Body of pancreas (tissue), 4 donors: ENCODE measurements around the gene CKM. TPM values are rescaled to one million over a fixed set of nuclear protein-coding genes. Genes with fewer than 3 reads are reported as not detected.
"Not testable (repeated sequence)": the region's sequence is repeated elsewhere in the genome, so short reads cannot be mapped to it uniquely, and the experiment has no call there.

Experiments
- ATAC-seq: fragments of 150-250 bp; one replicate; pipeline ENCODE4 v1.9.1; 2016
- DNase-seq, 4 donors: peaks; one replicate each; pipeline ENCODE4 v3.0.0-alpha.2; 2019
- H3K27ac ChIP-seq, 4 donors: fragments of 200-600 bp; sonication (generic); 1 replicate in 3 of 4; 2 replicates in 1 of 4; pipeline versions ENCODE4 v1.5.1 to v1.6.1; 2016 to 2019; ENCODE audit warnings: mild to moderate bottlenecking in 1 of 4, mixed read lengths in 1 of 4, moderate library complexity in 1 of 4
- H3K27me3 ChIP-seq, 2 donors: fragments of 200-600 bp; sonication (generic); one replicate each; pipeline ENCODE4 v1.6.0; 2016; ENCODE audit warnings: mild to moderate bottlenecking in 1 of 2
- H3K36me3 ChIP-seq, 2 donors: fragments of 200-600 bp; sonication (generic); replicated peaks in 1 of 2; 2 replicates each; pipeline ENCODE4 v1.5.1; 2016; ENCODE audit warnings: low read depth in 2 of 2; ENCODE audit not compliant: insufficient read depth in 1 of 2
- H3K4me1 ChIP-seq: fragments of 200-600 bp; sonication (generic); one replicate; pipeline ENCODE4 v1.6.0; 2016
- H3K4me3 ChIP-seq, 2 donors: fragments of 200-600 bp; sonication (generic); 1 replicate in 1 of 2; 2 replicates in 1 of 2; pipeline ENCODE4 v1.5.1; 2016 to 2019
- H3K9me3 ChIP-seq, 3 donors: fragments of 200-600 bp; sonication (generic); 1 replicate in 2 of 3; 2 replicates in 1 of 3; pipeline ENCODE4 v1.5.1; 2016
- POLR2A ChIP-seq, 3 donors: fragments of 450-650 bp; IDR thresholded peaks; one replicate each; pipeline ENCODE4 v1.6.1; 2016; ENCODE audit warnings: antibody characterized with exemption in 3 of 3, mild to moderate bottlenecking in 2 of 3
- WGBS, 2 donors: methylation state at CpG; one replicate each; pipeline ENCODE4 v1.1.5; 2017; 5-methylcytosine and 5-hydroxymethylcytosine counted together
- intact Hi-C: fragments of 100-400 bp; cut with DNase I; formaldehyde crosslinking; loops from one replicate; pipeline ENCODE4 v1.15.1; 2023
- total RNA-seq, 2 donors: library from RNA; depleted of rRNA; stranded (reverse); fragments of >200 nt; gene quantifications; one replicate each; pipeline ENCODE4 v1.1.0, GENCODE V29; 2016
- TF ChIP-seq, protein P1 (sequence below), 7 experiments: fragments of 450-650 bp in 4 of 7; fragments of 200-600 bp in 3 of 7; sonication (generic) in 3 of 7; IDR thresholded peaks; one replicate each; pipeline ENCODE4 v1.5.1; 2016 to 2019; ENCODE audit warnings: antibody characterized with exemption in 7 of 7

The CKM gene
- total RNA-seq, 2 donors from 2014 or later, result not detected

DNA sequence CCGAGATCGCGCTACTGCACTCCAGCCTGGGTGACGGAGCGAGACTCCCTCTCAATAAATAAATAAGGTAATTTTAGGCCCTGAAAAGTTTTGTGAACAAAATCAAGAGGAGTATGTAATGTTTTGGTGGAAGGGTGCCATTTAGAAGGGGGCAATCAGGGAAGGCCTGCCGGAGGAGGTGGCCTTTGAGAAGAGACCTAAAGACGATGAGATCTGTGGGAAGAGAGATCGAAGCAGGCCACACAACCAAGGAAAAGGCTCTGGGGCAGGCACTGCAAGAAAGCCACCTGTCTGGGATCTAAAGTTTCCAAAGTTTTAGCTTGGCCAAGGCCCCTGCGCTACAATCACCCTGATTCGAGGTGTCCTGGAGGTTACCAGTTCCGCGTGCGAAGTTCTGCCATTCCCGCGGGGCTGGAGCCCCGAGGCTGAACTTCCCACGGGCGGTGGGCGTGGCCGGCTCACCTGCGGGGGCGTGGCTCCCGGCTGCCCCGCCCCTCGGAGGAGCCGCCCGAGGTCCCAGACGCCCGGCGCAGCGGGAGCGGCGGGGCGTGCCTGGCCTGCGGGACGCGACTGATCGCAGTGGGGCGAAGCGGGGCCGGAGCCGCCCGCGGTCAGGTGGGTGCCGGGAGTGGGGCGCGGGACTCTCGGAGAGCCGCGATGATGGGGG, 17.7 kb upstream of the CKM start, which contains the start of gene KLC3:
Gene KLC3 (plus strand): TSS at position 519 of the 667 bp plus-strand sequence. CDS start 4,792 bp downstream, outside the sequence.
- Histone ChIP-seq H3K9me3 (no peaks in the 10 kb centered on the region), H3K27me3 (no peaks in the 10 kb centered on the region), H3K4me1 (peaks cover 18% of the 10 kb centered on the region), H3K4me3 (peak within 1 kb of the TSS in 1 of 2 donors; percentile 22), H3K27ac (peak within 1 kb of the TSS in 3 of 4 donors; percentile 2 to 38 (median 29)), H3K36me3 (no peaks in the 10 kb centered on the region)
- WGBS, 2 donors, result 11 to 41% methylated on average over 10 to 38 of the region's 50 CpGs
- intact Hi-C loops, result no loop called here
- peak; percentile 61 to 80 (median 70) for DNase-seq
- ATAC-seq, result peak; percentile 76
- peak in 2 of 3 donors; percentile 33 to 38 for TF ChIP-seq POLR2A (IDR thresholded peaks at IDR 0.05)
- TF ChIP-seq, protein P1, sequence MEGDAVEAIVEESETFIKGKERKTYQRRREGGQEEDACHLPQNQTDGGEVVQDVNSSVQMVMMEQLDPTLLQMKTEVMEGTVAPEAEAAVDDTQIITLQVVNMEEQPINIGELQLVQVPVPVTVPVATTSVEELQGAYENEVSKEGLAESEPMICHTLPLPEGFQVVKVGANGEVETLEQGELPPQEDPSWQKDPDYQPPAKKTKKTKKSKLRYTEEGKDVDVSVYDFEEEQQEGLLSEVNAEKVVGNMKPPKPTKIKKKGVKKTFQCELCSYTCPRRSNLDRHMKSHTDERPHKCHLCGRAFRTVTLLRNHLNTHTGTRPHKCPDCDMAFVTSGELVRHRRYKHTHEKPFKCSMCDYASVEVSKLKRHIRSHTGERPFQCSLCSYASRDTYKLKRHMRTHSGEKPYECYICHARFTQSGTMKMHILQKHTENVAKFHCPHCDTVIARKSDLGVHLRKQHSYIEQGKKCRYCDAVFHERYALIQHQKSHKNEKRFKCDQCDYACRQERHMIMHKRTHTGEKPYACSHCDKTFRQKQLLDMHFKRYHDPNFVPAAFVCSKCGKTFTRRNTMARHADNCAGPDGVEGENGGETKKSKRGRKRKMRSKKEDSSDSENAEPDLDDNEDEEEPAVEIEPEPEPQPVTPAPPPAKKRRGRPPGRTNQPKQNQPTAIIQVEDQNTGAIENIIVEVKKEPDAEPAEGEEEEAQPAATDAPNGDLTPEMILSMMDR (IDR thresholded peaks at IDR 0.05), result no peak

DNA sequence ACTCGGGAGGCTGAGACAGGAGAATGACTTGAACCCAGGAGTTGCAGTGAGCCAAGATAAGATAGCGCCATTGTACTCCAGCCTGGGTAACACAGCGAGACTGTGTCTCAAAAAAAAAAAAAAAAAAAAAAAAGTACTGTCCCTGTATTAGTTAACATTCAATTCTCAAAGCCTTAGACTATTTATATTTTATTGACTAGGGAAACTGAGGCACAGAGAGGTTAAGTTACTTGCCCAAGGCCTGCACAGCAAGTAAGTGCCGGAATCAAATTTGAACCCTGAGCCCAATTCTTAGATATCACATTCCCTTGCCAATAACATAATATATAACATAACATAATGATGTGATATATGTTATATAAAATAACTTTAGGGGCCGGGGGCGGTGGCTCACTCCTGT, 17.0 kb upstream of the CKM start:
- WGBS, 2 donors, result 70 to 74% methylated on average over 6 of the region's 6 CpGs
- H3K27me3 ChIP-seq, result no peaks in the 10 kb centered on the region
- intact Hi-C loops, result no loop called here

DNA sequence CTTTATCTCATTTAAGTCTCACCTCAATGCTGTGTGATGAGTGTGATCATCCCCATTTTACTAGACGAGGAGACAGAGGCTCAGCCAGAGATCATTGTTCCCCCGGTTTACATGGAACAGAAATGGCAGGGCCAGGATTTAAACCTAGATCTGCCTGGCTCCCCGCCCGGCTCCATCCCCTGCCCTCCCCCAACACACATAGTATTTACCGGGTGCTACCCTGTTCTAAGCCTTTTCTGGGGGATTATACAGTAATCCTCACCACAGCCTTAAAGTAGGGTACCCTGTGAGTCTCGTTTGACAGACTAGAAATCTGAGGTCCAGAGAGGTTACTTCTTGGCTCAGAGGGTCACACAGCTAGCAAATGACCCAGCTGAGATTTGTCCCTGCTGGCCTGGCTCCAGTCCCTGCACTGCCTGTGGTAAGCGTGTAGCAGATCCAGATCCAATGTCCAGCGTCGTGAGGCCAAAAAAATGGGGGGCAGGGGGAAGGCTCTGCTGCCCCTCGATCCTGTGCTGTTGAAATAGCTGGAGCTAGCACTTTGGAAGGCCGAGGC, 14.1 kb upstream of the CKM start:
- Histone ChIP-seq H3K4me3 (no peak overlapping the region), H3K27me3 (no peaks in the 10 kb centered on the region), H3K36me3 (no peaks in the 10 kb centered on the region), H3K27ac (no peak overlapping the region), H3K4me1 (peaks cover 18% of the 10 kb centered on the region), H3K9me3 (no peaks in the 10 kb centered on the region)
- intact Hi-C loops, result no loop called here
- ATAC-seq, result no peak
- WGBS, 2 donors, result 64 to 75% methylated on average over 10 to 11 of the region's 11 CpGs
- no peak for TF ChIP-seq POLR2A (IDR thresholded peaks at IDR 0.05)
- TF ChIP-seq, protein P1 (IDR thresholded peaks at IDR 0.05), result no peak
- no peak for DNase-seq

More for the DNA sequence above, 17.0 kb upstream of the CKM start:
- no peak overlapping the region for H3K27ac ChIP-seq
- TF ChIP-seq, protein P1 (IDR thresholded peaks at IDR 0.05), result no peak
- no peak for TF ChIP-seq POLR2A (IDR thresholded peaks at IDR 0.05)
- H3K9me3 ChIP-seq, result no peaks in the 10 kb centered on the region
- DNase-seq, result no peak
- no peak overlapping the region for H3K4me3 ChIP-seq
- no peak for ATAC-seq
- H3K36me3 ChIP-seq, result no peaks in the 10 kb centered on the region
- H3K4me1 ChIP-seq, result peaks cover 18% of the 10 kb centered on the region

DNA sequence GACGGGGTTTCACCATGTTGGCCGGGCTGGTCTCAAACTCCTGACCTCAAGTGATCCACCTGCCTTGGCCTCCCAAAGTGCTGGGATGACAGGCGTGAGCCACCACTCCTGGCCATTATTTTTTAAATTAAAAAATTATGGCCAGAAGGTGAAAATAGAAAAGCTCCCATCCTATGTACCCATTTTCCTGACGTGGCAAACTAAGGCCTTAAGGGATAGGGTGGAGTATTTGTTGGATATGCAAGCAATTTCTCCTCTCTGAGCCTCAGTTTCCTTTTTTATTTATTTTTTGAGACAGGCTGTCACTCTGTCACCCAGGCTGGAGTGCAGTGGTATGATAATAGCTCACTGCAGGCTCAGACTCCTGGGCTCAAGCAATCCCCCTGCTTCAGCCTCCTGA, 12.2 kb upstream of the CKM start:
- H3K27me3 ChIP-seq, H3K4me1 ChIP-seq, H3K36me3 ChIP-seq, H3K4me3 ChIP-seq, ATAC-seq, intact Hi-C loops, DNase-seq, H3K27ac ChIP-seq, H3K9me3 ChIP-seq: not testable (repeated sequence)
- WGBS, 2 donors, result 76 to 79% methylated on average over 4 of the region's 4 CpGs

DNA sequence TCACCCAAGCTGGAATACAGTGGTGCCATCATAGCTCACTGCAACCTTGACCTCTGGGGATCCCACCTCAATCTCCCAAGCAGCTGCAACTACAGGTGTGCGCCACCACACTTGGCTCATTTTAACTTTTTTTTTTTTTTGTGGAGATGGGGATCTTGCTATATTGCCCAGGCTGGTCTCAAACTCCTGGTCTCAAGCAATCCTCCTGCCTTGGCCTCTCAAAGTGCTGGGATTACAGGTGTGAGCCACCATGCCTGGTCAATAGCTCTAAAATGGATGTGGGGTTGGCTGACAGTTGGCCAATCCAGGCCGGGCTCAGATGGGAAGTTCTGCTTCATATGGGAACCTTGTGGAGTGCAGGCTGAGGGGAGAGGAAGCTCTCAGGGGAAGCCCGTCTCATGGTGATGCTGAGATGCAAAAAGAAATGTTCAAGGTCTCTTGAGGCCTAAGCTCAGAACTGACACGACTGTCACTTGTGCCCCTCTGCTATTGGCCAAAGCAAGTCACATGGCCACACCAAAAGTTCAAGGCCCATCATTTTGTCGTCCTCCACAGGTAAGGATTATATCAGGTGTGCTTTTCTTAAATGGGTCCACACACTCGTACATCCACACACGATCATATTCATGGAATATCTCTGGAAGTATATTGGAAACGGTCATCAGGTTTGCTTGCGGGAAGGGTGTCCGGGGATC, 11.1 kb upstream of the CKM start:
- WGBS, 2 donors, result 71 to 79% methylated on average over 10 of the region's 10 CpGs
- TF ChIP-seq, protein P1 (IDR thresholded peaks at IDR 0.05), result no peak
- TF ChIP-seq POLR2A (IDR thresholded peaks at IDR 0.05), result no peak
- DNase-seq (no peak), ATAC-seq (no peak)
- H3K9me3 ChIP-seq, result no peaks in the 10 kb centered on the region
- H3K27me3 ChIP-seq, result no peaks in the 10 kb centered on the region
- no peak overlapping the region for H3K4me3 ChIP-seq
- intact Hi-C loops, result no loop called here
- H3K36me3 ChIP-seq, result no peaks in the 10 kb centered on the region
- H3K27ac ChIP-seq, result no peak overlapping the region
- H3K4me1 ChIP-seq, result peaks cover 4% of the 10 kb centered on the region
